Measurements from ENCODE around the gene PEAK3.

GRCh38 chr19:2268480-2268830, 13.5 kb downstream of the PEAK3 start:
- TF ChIP-seq CTCF (conservative IDR thresholded peaks at IDR 0.05 in 1 of 2, IDR thresholded peaks at IDR 0.05 in 1 of 2; ENCODE audit: low read depth in 1 of 2, low read length in 2 of 2) (no peak), EZH2 (IDR thresholded peaks at IDR 0.05; ENCODE audit: low read length, missing control alignments) (no peak)
